Heart left ventricle (tissue), 16 donors: Measurements from ENCODE around the gene ZNF423. TPM values are rescaled to one million over a fixed set of nuclear protein-coding genes. Genes with fewer than 3 reads are reported as not detected.

Experiments used
- ATAC-seq, 4 donors: fragments of 200-7000 bp; cut with Tn5 transposase; one replicate each; pipeline ENCODE4 v1.9.1; 2020 to 2022; ENCODE audit warnings: moderate library complexity in 4 of 4, mild to moderate bottlenecking in 3 of 4, moderate number of reproducible peaks in 1 of 4
- DNase-seq, 5 donors: peaks; one replicate each; pipeline ENCODE4 v3.0.0-alpha.2; 2020
- H3K27ac ChIP-seq, 12 donors: fragments of 200-600 bp; sonication (generic) in 4 of 12; one replicate each; pipeline versions ENCODE4 v1.5.0 to v1.8.0; 2016 to 2022; ENCODE audit warnings: mild to moderate bottlenecking in 2 of 12
- H3K27me3 ChIP-seq, 9 donors: fragments of 200-600 bp; sonication (generic) in 2 of 9; one replicate each; pipeline versions ENCODE4 v1.5.1 to v1.8.0; 2016 to 2022; ENCODE audit warnings: mild to moderate bottlenecking in 3 of 9
- H3K36me3 ChIP-seq, 9 donors: fragments of 200-600 bp; sonication (generic) in 2 of 9; one replicate each; pipeline versions ENCODE4 v1.5.0 to v1.8.0; 2018 to 2022; ENCODE audit warnings: mild to moderate bottlenecking in 2 of 9
- H3K4me1 ChIP-seq, 12 donors: fragments of 200-600 bp; sonication (generic) in 4 of 12; one replicate each; pipeline versions ENCODE4 v1.5.0 to v1.8.0; 2016 to 2022; ENCODE audit warnings: mild to moderate bottlenecking in 3 of 12
- H3K4me3 ChIP-seq, 12 donors: fragments of 200-600 bp; sonication (generic) in 4 of 12; one replicate each; pipeline versions ENCODE4 v1.5.0 to v1.8.0; 2017 to 2022; ENCODE audit warnings: mild to moderate bottlenecking in 9 of 12, moderate library complexity in 4 of 12
- H3K9me3 ChIP-seq, 12 donors: fragments of 200-600 bp; sonication (generic) in 4 of 12; one replicate each; pipeline versions ENCODE4 v1.5.0 to v1.8.0; 2016 to 2022; ENCODE audit warnings: mild to moderate bottlenecking in 1 of 12
- CTCF ChIP-seq, 12 donors: fragments of 200-600 bp; sonication (generic) in 4 of 12; IDR thresholded peaks; one replicate each; pipeline versions ENCODE4 v1.5.0 to v1.8.0; 2018 to 2022; ENCODE audit warnings: antibody characterized with exemption in 12 of 12, mild to moderate bottlenecking in 5 of 12
- POLR2A ChIP-seq, 2 donors: fragments of 450-650 bp; IDR thresholded peaks; one replicate each; pipeline ENCODE4 v1.6.1; 2017; ENCODE audit warnings: antibody characterized with exemption in 2 of 2, mild to moderate bottlenecking in 2 of 2, moderate library complexity in 2 of 2
- WGBS, 4 donors: extraction: QIAGEN DNeasy Blood & Tissue Kit in 2 of 4; methylation state at CpG; one replicate each; pipeline versions ENCODE4 v1.1.5 to v1.1.7; 2013 to 2018; 5-methylcytosine and 5-hydroxymethylcytosine counted together
- intact Hi-C, 10 donors: fragments of 100-400 bp; cut with DNase I; formaldehyde crosslinking; loops; one replicate each; pipeline versions ENCODE4 v1.11.1 to v1.14.2; 2022
- polyA plus RNA-seq, 2 donors: library from polyadenylated mRNA; stranded (reverse); fragments of 200-250 nt; gene quantifications; one replicate each; pipeline ENCODE4 v1.2.3, GENCODE V29; 2013
- total RNA-seq, 9 donors: library from RNA; depleted of rRNA in 2 of 9; stranded (reverse); fragments of >200 nt in 2 of 9; fragmentation: NEBNext Ultra II Directional in 3 of 9; extraction: Animal tissue kit (Norgen Biotek cat#: 25700) in 3 of 9; gene quantifications; one replicate each; pipeline versions ENCODE4 v1.1.0 to v1.2.4, GENCODE V29; 2016 to 2023
- donor health status: ischemic (EF 13 %, LVEDD 7.1; RV severe dilation, severe dysfunction).
- donor health status: healthy with polysubstance abuse.
- donor health status: DM: no; HTN: yes; CAD: no.
- donor health status: DM: no; HTN: no; CAD: no.
- donor health status: ischemic (EF 25% LVEDD 6.9; RV normal size, moderate dysfunction).
- donor health status: ischemic (EF 25% LVEDD 5.7; RV mildly dilated, moderate dysfunction).
- donor health status: healthy.
- donor health status: DM: yes; HTN: yes; CAD: no.
- donor health status: ischemic (EF 35%, LVEDD 5.7; RV mildly dilated, moderate dysfunction).
- donor health status: nonischemic (EF 11% LVEDD 7.7; RV severe dilation, severe dysfunction).
- donor health status: DM: yes; HTN: yes; CAD: no.
- donor health status: PGD.
- donor health status: ischemic (EF 29% LVEDD 5.4; RV normal size, mild dysfunction).
- donor health status: nonischemic (EF 23%, LVEDD 6.1; RV moderate dilation, normal function).

ZNF423 gene
- total and polyA plus RNA-seq, 11 donors, result 1.8 to 10.4 (median 5.7) TPM

GRCh38 chr16:49473773-49474172 lies 382.1 kb downstream of the ZNF423 start:
- 69 to 87% (median 79%) methylated on average over 4 to 5 of the region's 5 CpGs for WGBS, 4 donors
- no peak overlapping the region for H3K27ac ChIP-seq
- ATAC-seq (no peak), DNase-seq (peak in 1 of 5 donors; percentile 15)
- H3K27me3 ChIP-seq, result peaks cover 0 to 3% (median 0%) of the 10 kb centered on the region in 9 donors
- TF ChIP-seq POLR2A (IDR thresholded peaks at IDR 0.05), result no peak
- TF ChIP-seq CTCF (IDR thresholded peaks at IDR 0.05), result no peak
- no peak overlapping the region for H3K4me3 ChIP-seq
- H3K9me3 ChIP-seq, result no peaks in the 10 kb centered on the region
- no peaks in the 10 kb centered on the region for H3K36me3 ChIP-seq
- intact Hi-C loops, result no loop called here
- no peaks in the 10 kb centered on the region for H3K4me1 ChIP-seq

DNA sequence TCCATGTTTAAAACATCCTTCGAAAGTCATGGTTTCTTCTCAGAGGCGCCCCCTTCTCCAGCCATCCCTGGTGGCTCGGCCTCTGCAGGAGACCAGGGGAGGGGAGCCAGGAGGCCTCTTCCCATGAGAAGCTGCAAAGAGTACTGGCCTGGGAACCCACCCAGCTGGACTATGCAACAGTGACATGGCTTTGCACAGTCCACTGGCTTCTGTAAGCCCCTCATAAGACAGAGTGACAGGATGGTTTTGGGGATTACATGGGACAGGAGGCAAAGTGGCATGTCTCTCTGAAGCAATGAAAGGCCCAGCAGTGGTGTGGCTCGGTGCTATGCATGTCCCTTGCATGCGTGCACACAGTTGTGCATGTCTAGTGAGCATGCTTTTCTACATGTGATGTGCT lies 382.8 kb downstream of the ZNF423 start:
- intact Hi-C loops, result no loop called here
- Histone ChIP-seq H3K9me3 (no peaks in the 10 kb centered on the region), H3K4me1 (no peaks in the 10 kb centered on the region), H3K27ac (no peak overlapping the region), H3K4me3 (no peak overlapping the region), H3K36me3 (no peaks in the 10 kb centered on the region), H3K27me3 (peaks cover 0 to 2% (median 0%) of the 10 kb centered on the region in 9 donors)
- TF ChIP-seq CTCF (IDR thresholded peaks at IDR 0.05) (no peak), POLR2A (IDR thresholded peaks at IDR 0.05) (no peak)
- 76 to 91% (median 90%) methylated on average over 4 to 5 of the region's 5 CpGs for WGBS, 4 donors
- peak in 1 of 5 donors; percentile 4 for DNase-seq
- no peak for ATAC-seq

DNA sequence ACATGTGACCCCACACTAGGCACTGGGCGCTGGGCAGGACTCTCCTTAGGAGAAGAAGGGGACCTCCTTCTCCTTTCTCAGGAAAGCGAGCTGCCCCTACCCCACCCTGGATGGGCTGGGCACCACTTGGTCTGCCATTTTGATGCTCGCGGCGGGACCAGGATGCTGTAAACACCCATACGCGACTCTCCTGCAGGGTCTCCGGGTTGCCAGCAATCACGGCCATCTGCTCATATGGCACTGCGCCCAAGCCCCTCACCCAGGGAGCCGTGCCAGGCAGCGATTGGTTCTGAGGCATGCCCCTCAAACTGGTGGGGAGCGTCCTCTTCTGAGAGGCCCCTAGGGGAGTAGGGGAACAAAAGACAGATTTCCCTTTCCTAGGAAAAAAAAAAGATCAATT lies 383.3 kb downstream of the ZNF423 start:
- intact Hi-C loops, result no loop called here
- Histone ChIP-seq H3K36me3 (no peaks in the 10 kb centered on the region), H3K9me3 (no peaks in the 10 kb centered on the region), H3K27ac (no peak overlapping the region), H3K4me1 (no peaks in the 10 kb centered on the region), H3K4me3 (no peak overlapping the region), H3K27me3 (no peaks in the 10 kb centered on the region)
- TF ChIP-seq CTCF (IDR thresholded peaks at IDR 0.05), result no peak
- TF ChIP-seq POLR2A (IDR thresholded peaks at IDR 0.05), result no peak
- WGBS, 4 donors, result 76 to 91% (median 87%) methylated on average over 13 of the region's 13 CpGs
- no peak for ATAC-seq
- DNase-seq, result peak in 2 of 5 donors; percentile 11 to 17

DNA sequence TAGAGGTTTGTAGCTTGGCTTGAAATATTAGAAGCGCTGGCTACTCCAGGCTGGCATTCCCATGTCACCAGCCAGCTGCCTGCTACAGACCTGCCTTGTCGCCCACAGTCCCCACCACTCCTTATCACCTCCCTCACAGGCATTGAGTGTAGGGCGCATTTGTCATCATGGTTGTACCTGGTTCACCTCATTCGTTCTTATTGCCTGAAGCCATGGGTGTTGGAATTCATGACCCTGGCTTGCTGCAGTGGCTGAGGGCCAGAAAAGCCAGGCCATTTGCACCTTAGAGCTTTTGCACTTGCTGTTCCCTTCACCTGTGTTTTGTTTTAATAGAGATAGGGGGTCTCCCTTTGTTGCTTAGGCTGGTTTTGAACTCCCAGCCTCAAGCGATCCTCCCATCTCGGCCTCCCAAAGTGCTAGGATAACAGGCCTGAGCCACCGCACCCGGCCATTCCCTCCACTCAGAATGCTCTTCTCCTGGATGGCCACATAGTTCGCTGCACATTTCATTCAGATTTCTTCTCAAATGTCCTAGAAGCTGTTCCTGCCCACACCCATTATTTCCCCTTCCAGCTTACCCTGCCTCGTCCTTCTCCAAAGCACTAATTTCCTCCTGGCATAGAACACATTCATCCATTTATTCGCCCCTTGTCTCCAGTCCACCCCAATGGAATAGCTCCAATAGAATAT lies 384.7 kb downstream of the ZNF423 start:
- no peaks in the 10 kb centered on the region for H3K27me3 ChIP-seq
- H3K4me3 ChIP-seq, result no peak overlapping the region
- 87 to 89% (median 88%) methylated on average over 11 of the region's 11 CpGs for WGBS, 4 donors
- intact Hi-C loops, result no loop called here
- TF ChIP-seq POLR2A (IDR thresholded peaks at IDR 0.05) (no peak), CTCF (IDR thresholded peaks at IDR 0.05) (no peak)
- H3K4me1 ChIP-seq, result no peaks in the 10 kb centered on the region
- no peak overlapping the region for H3K27ac ChIP-seq
- DNase-seq (peak in 1 of 5 donors; percentile 5), ATAC-seq (no peak)
- H3K9me3 ChIP-seq, result no peaks in the 10 kb centered on the region
- no peaks in the 10 kb centered on the region for H3K36me3 ChIP-seq
